ENCODE measurements around the gene FAM32A. TPM values are rescaled to one million over a fixed set of nuclear protein-coding genes. Genes with fewer than 3 reads are reported as not detected.

FAM32A gene
- polyA plus RNA-seq, 3 donors, result 127 to 130 (median 129) TPM

- DNase-seq (ENCODE audit: low read depth in 3 of 3, low spot score in 2 of 3), result no peak
These were observed 33.6 kb downstream of the FAM32A start for GRCh38 chr19:16218851-16219250.

- no peak for DNase-seq (ENCODE audit: low read depth in 3 of 3, low spot score in 2 of 3)
These were observed 37.6 kb downstream of the FAM32A start for GRCh38 chr19:16222806-16223205.

- no peak for DNase-seq (ENCODE audit: low read depth in 3 of 3, low spot score in 2 of 3)
These were observed 38.5 kb downstream of the FAM32A start for GRCh38 chr19:16223746-16224145.

- DNase-seq (ENCODE audit: low read depth in 3 of 3, low spot score in 2 of 3), result no peak
These were observed 39.3 kb downstream of the FAM32A start for GRCh38 chr19:16224293-16225045.

GRCh38 chr19:16225279-16226183 lies 40.3 kb downstream of the FAM32A start:
- no peak for DNase-seq (ENCODE audit: low read depth in 3 of 3, low spot score in 2 of 3)

- DNase-seq (ENCODE audit: low read depth in 3 of 3, low spot score in 2 of 3), result no peak
These were observed 41.0 kb downstream of the FAM32A start for GRCh38 chr19:16226184-16226591.

- no peak for DNase-seq (ENCODE audit: low read depth in 3 of 3, low spot score in 2 of 3)
These were observed 41.9 kb downstream of the FAM32A start for GRCh38 chr19:16226878-16227836.

GRCh38 chr19:16227837-16228636 lies 42.8 kb downstream of the FAM32A start:
- DNase-seq (ENCODE audit: low read depth in 3 of 3, low spot score in 2 of 3), result no peak

GRCh38 chr19:16228637-16229321 lies 43.6 kb downstream of the FAM32A start:
- DNase-seq (ENCODE audit: low read depth in 3 of 3, low spot score in 2 of 3), result no peak

GRCh38 chr19:16229322-16229641 lies 44.1 kb downstream of the FAM32A start:
- no peak for DNase-seq (ENCODE audit: low read depth in 3 of 3, low spot score in 2 of 3)

GRCh38 chr19:16232127-16232526 lies 46.9 kb downstream of the FAM32A start:
- no peak for DNase-seq (ENCODE audit: low read depth in 3 of 3, low spot score in 2 of 3)

- DNase-seq (ENCODE audit: low read depth in 3 of 3, low spot score in 2 of 3), result no peak
These were observed 47.4 kb downstream of the FAM32A start for GRCh38 chr19:16232568-16232967.

- DNase-seq (ENCODE audit: low read depth in 3 of 3, low spot score in 2 of 3), result no peak
These were observed 48.0 kb downstream of the FAM32A start for GRCh38 chr19:16233081-16233776.

- DNase-seq (ENCODE audit: low read depth in 3 of 3, low spot score in 2 of 3), result no peak
These were observed 48.8 kb downstream of the FAM32A start for GRCh38 chr19:16233836-16234551.

GRCh38 chr19:16234552-16235445 lies 49.6 kb downstream of the FAM32A start:
- DNase-seq (ENCODE audit: low read depth in 3 of 3, low spot score in 2 of 3), result no peak

GRCh38 chr19:16235811-16236652 lies 50.8 kb downstream of the FAM32A start:
- DNase-seq (ENCODE audit: low read depth in 3 of 3, low spot score in 2 of 3), result no peak

Measured in right renal cortex interstitium (tissue), 3 donors.